GM19452 (cell line): Measurements from ENCODE around the gene CYP4F12.

Source experiments
- ATAC-seq: cut with Tn5 transposase; IDR thresholded peaks from one replicate; pipeline ENCODE4 v1.9.1; 2021; ENCODE audit not compliant: unreplicated experiment

The CYP4F12 gene, protein sequence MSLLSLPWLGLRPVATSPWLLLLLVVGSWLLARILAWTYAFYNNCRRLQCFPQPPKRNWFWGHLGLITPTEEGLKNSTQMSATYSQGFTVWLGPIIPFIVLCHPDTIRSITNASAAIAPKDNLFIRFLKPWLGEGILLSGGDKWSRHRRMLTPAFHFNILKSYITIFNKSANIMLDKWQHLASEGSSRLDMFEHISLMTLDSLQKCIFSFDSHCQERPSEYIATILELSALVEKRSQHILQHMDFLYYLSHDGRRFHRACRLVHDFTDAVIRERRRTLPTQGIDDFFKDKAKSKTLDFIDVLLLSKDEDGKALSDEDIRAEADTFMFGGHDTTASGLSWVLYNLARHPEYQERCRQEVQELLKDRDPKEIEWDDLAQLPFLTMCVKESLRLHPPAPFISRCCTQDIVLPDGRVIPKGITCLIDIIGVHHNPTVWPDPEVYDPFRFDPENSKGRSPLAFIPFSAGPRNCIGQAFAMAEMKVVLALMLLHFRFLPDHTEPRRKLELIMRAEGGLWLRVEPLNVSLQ

GRCh38 chr19:15672580-15673175 lies at the start of gene CYP4F12:
Gene CYP4F12, plus strand, starts transcription at chr19:15673087. Its CDS starts 443 bp downstream, at chr19:15673530.
- no peak for ATAC-seq

DNA sequence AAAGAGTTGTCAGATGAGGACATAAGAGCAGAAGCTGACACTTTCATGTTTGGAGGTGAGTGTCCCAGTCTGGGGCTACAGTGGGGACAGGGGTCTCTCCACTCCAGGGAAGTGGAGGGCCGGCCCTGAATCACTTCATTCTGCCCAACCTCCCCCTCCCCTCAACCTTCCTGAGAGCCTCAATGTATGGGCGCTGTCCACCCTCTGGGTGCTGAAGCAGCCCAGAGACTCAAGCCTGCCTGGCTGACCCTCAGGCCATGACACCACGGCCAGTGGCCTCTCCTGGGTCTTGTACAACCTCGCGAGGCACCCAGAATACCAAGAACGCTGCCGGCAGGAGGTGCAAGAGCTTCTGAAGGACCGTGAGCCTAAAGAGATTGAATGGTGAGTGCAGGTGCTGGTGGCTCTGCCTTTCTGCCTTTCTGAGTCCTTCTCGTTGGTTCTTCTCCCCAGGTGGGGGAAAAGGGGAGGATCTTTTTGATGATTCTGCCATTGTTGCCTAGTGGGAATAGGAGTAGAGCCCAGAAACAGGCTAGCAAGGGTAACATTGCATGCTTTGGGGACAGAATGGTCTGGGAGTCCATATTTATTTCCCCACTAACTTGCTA lies 49.1 kb upstream of the CYP4F12 start:
- no peak for ATAC-seq

DNA sequence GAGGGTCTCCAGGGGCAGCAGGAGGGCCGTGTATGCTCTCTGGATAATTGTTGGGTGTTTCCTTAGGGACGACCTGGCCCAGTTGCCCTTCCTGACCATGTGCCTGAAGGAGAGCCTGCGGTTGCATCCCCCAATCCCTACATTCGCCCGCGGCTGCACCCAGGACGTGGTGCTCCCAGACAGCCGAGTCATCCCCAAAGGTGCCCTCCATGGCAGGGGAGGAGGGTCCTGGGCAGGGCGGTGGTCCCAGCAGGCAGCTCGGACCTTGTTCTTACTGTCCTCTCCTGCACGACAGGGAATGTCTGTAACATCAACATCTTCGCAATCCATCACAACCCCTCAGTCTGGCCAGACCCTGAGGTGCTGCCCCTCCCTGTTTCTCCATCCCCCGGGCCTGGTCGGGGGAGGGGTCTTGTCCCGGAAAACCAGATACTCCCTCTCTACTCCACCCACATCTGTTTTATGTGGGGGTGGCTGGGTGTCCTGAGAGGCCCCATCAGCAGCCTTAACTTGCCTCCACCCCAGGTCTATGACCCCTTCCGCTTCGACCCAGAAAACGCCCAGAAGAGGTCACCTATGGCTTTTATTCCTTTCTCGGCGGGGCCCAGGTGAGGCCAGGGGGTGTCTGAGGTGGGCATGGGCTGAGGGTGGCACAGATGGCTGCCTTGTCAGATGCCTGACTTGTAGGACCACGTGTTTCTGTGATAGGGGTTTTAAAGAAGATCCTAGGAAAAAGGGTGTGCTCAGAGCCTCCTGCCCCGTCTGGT lies 44.5 kb upstream of the CYP4F12 start:
- no peak for ATAC-seq

DNA sequence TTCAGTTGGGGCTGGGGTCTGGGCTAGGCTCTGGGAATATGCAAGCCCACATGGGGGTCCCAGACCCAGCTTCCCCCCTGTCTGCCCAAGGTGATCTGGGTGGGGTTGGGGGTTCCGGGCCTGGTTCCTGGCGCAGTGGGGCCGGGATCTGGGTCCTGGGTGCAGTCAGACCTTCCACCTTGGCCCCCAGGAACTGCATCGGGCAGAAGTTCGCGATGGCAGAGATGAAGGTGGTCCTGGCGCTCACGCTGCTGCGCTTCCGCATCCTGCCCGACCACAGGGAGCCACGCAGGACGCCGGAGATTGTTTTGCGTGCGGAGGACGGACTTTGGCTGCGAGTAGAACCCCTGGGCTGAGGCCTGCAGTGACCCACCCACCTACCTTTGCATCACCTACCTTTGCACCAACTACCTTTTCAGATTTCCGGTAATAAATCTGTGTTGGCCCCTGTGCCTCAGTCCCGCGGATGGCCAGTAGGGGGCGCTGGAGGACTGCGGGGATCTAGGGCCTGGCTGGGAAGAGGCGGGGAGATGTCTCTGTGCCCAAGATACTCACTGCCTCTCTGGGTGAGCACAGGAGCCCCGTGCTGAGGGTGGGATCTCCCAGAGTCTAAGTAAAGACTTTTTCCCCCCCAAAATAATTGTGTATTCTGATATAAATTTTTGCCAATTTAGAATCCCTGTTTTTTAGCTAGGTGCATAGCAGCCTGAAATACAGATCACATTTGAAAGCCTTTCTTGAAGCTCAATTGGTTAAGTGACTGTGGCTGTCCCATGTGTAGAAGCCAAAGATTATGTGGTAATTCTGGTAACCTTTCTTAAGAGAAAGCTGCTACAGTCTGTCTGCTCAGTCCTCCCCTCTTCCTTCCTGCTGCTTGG lies 43.6 kb upstream of the CYP4F12 start:
- ATAC-seq = no peak

GRCh38 chr19:15631817-15632216 lies 41.1 kb upstream of the CYP4F12 start:
- ATAC-seq = no peak

GRCh38 chr19:15633082-15633835 lies 39.6 kb upstream of the CYP4F12 start:
- no peak for ATAC-seq

DNA sequence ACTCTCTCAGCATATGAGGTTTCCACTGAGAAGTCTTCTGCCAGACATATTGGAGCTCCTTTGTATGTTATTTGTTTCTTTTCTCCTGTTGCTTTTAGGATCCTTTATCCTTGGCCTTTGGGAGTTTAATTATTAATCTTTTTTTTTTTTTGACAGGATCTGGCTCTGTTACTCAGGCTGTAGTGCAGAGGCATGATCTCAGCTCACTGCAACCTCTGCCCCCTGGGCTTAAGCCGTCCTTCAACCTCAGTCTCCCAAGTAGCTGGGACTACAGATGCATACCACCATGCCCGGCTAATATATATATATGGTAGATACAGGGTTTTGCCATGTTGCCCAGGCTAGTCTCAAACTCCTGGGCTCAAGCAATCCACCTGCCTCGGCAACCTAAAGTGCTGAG lies 38.8 kb upstream of the CYP4F12 start:
- no peak for ATAC-seq

- ATAC-seq = no peak
These were observed 37.7 kb upstream of the CYP4F12 start for GRCh38 chr19:15635016-15635805.

DNA sequence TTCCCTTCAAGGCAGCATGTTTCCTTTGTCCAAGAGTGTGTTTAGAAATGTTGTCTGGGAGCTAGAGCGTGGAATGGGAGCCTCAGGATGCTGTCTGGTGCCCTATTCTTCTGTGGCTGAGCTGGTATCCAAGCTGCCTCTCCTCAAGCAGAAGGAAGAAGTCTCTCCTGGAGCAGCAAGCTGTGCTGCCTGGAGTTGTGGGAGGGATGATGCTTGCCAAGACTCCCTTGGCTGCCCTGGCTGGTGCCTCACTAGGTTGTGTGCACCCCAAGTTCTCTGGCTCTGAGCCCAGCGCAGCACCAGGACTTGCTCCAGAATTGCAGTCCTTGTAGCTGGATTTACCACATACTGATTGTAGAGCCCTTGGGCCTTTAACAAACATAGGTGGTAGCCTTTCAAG lies 36.9 kb upstream of the CYP4F12 start:
- ATAC-seq = no peak

- ATAC-seq = no peak
These were observed 33.3 kb upstream of the CYP4F12 start for GRCh38 chr19:15639596-15639995.

- ATAC-seq = no peak
These were observed 32.5 kb upstream of the CYP4F12 start, which contains the start of gene CYP4F3 for GRCh38 chr19:15640294-15640903. Gene CYP4F3, plus strand, starts transcription at chr19:15640897. Its CDS starts 519 bp downstream, at chr19:15641416.

- ATAC-seq = no peak
These were observed 31.8 kb upstream of the CYP4F12 start for GRCh38 chr19:15640904-15641597.

- no peak for ATAC-seq
These were observed 30.9 kb upstream of the CYP4F12 start for GRCh38 chr19:15641901-15642491.

DNA sequence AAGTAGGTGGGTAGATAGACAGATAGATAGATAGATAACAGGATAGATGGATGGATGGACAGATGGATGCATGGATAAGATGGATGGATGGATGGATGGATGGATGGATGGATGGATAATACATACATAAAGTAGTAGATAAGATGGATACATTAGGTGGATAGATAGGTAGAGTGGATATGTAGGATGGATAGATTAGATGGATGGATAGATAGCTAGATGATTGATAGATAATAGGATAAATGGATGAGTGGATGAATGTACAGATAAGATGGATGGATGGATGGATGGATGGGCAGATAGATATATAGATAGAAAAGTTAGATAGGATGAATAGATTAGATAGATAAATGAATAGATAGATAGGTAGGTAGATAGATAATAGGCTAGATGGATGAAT lies 30.1 kb upstream of the CYP4F12 start:
- ATAC-seq = no peak

DNA sequence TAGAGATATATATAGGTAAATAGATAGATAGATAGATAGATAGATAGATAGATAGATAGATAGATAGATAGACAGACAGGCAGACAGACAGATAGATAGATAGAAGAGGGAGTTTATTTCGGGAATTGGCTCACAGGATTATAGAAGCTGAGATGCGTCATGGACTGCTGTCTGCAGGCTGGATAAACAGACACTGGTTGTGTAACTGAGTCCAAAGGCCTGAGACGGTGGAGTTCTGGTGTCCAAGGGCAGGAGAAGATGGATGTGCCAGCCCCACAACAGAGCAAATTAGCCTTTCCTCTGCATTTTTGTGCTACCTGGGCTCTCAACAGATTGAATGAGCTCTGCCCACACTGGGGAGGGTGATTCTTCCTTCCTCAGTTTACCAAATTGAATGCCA lies 29.5 kb upstream of the CYP4F12 start:
- ATAC-seq = no peak

- no peak for ATAC-seq
These were observed 28.7 kb upstream of the CYP4F12 start for GRCh38 chr19:15644066-15644741.

DNA sequence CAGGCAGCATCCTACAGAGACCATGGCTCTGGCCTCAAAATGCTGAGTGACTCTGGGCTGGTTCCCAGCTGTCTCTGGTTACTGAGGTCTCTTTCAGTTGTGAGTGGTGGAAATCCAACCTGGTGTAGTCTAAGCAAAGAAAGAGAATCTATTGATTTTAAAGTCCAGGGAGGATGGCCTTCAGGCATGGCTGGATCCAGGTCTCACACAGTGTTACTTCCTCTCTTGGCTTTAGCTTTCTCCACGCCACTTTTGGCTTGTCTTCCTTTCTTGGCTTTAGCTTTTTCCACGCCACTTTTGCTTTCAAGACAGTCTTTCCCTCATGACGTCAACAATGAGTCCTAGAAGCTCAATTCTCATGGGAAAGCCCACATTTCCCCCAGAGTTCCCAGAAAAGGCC lies 28.1 kb upstream of the CYP4F12 start:
- no peak for ATAC-seq
